Loucy (cell line): ENCODE data around the gene DPYSL3.

Experiments used
- H2AFZ ChIP-seq: fragments of 200-600 bp; sonication (generic); 2 replicates; pipeline ENCODE4 v1.6.0; 2016; ENCODE audit warnings: antibody characterized with exemption, mild to moderate bottlenecking, low read length, moderate library complexity
- H3F3A ChIP-seq: fragments of 200-600 bp; 2 replicates; pipeline ENCODE4 v1.6.0; 2016; ENCODE audit warnings: antibody characterized with exemption, low read depth, mild to moderate bottlenecking
- H3K27me3 ChIP-seq: fragments of 200-600 bp; sonication (generic); 2 replicates; pipeline ENCODE4 v1.6.1; 2014; ENCODE audit warnings: low read length, mild to moderate bottlenecking; ENCODE audit not compliant: insufficient read depth, poor library complexity, severe bottlenecking
- H3K36me3 ChIP-seq: fragments of 200-600 bp; sonication (generic); 2 replicates; pipeline ENCODE4 v1.6.1; 2016; ENCODE audit warnings: low read length; ENCODE audit not compliant: insufficient read depth
- H3K4me1 ChIP-seq: fragments of 200-600 bp; sonication (generic); 2 replicates; pipeline ENCODE4 v1.5.1; 2014; ENCODE audit warnings: low read length, mild to moderate bottlenecking; ENCODE audit not compliant: insufficient read depth, poor library complexity, severe bottlenecking
- H3K4me2 ChIP-seq: fragments of 200-600 bp; sonication (generic); 2 replicates; pipeline ENCODE4 v1.6.0; 2014; ENCODE audit warnings: antibody characterized with exemption, low read length, low read depth, mild to moderate bottlenecking; ENCODE audit not compliant: poor library complexity, severe bottlenecking
- H3K4me3 ChIP-seq: fragments of 200-600 bp; sonication (generic); 2 replicates; pipeline ENCODE4 v1.5.1; 2014; ENCODE audit warnings: low read length, mild to moderate bottlenecking, mixed read lengths; ENCODE audit not compliant: poor library complexity, severe bottlenecking
- H3K79me2 ChIP-seq: fragments of 200-600 bp; sonication (generic); 2 replicates; pipeline ENCODE4 v1.6.1; 2014; ENCODE audit warnings: low read length; ENCODE audit not compliant: insufficient read depth
- H3K9ac ChIP-seq: fragments of 200-600 bp; sonication (generic); 2 replicates; pipeline ENCODE4 v1.6.0; 2014; ENCODE audit warnings: mild to moderate bottlenecking, low read depth, low read length, moderate library complexity; ENCODE audit not compliant: poor library complexity, severe bottlenecking
- H3K9me2 ChIP-seq: fragments of 200-600 bp; sonication (generic); replicated peaks from 2 replicates; pipeline ENCODE4 v1.6.1; 2016; ENCODE audit warnings: low read depth, low read length, mixed read lengths
- H3K9me3 ChIP-seq: fragments of 200-600 bp; sonication (generic); 2 replicates; pipeline ENCODE4 v1.6.1; 2014; ENCODE audit warnings: mild to moderate bottlenecking, antibody characterized with exemption, low read length, low read depth; ENCODE audit not compliant: insufficient read depth
- H4K20me1 ChIP-seq: fragments of 200-600 bp; sonication (generic); 2 replicates; pipeline ENCODE4 v1.6.0; 2014; ENCODE audit warnings: antibody characterized with exemption, low read length, mild to moderate bottlenecking; ENCODE audit not compliant: insufficient read depth, poor library complexity, severe bottlenecking
- CTCF ChIP-seq: fragments of 200-600 bp; sonication (generic); conservative IDR thresholded peaks from 2 replicates; pipeline ENCODE4 v1.5.1; 2014; ENCODE audit warnings: mild to moderate bottlenecking, antibody characterized with exemption, low read length
- EZH2phosphoT487 ChIP-seq: fragments of 200-600 bp; IDR thresholded peaks from 2 replicates; pipeline ENCODE4 v1.6.1; 2018; ENCODE audit warnings: antibody characterized with exemption, mild to moderate bottlenecking, moderate library complexity, borderline replicate concordance

DPYSL3 gene

GRCh38 chr5:147349241-147349640, 160.6 kb downstream of the DPYSL3 start:
- Histone ChIP-seq H3K79me2 (no peaks in the 10 kb centered on the region), H2AFZ (no peak overlapping the region), H3K27me3 (no peaks in the 10 kb centered on the region), H3K4me3 (no peak overlapping the region), H3F3A (no peaks in the 10 kb centered on the region), H3K9ac (no peak overlapping the region), H3K4me2 (no peak overlapping the region), H3K4me1 (no peaks in the 10 kb centered on the region), H4K20me1 (no peaks in the 10 kb centered on the region), H3K9me3 (no peaks in the 10 kb centered on the region), H3K36me3 (no peaks in the 10 kb centered on the region), H3K9me2 (no peaks in the 10 kb centered on the region)
- TF ChIP-seq CTCF (no peak), EZH2phosphoT487 (no peak)

GRCh38 chr5:147348451-147348850, 161.4 kb downstream of the DPYSL3 start:
- no peaks in the 10 kb centered on the region for H3K36me3 ChIP-seq
- no peak overlapping the region for H3K9ac ChIP-seq
- no peaks in the 10 kb centered on the region for H3K27me3 ChIP-seq
- no peak for TF ChIP-seq EZH2phosphoT487
- TF ChIP-seq CTCF: no peak
- no peaks in the 10 kb centered on the region for H3K9me3 ChIP-seq
- no peaks in the 10 kb centered on the region for H4K20me1 ChIP-seq
- H3K4me1 ChIP-seq: no peaks in the 10 kb centered on the region
- H2AFZ ChIP-seq: no peak overlapping the region
- no peaks in the 10 kb centered on the region for H3K79me2 ChIP-seq
- no peak overlapping the region for H3K4me2 ChIP-seq
- no peaks in the 10 kb centered on the region for H3K9me2 ChIP-seq
- no peak overlapping the region for H3K4me3 ChIP-seq
- no peaks in the 10 kb centered on the region for H3F3A ChIP-seq

GRCh38 chr5:147348046-147348445, 161.8 kb downstream of the DPYSL3 start:
- Histone ChIP-seq H3K4me2 (no peak overlapping the region), H3K79me2 (no peaks in the 10 kb centered on the region), H3K4me1 (no peaks in the 10 kb centered on the region)

More at GRCh38 chr5:147348046-147348445, 161.8 kb downstream of the DPYSL3 start:
- no peak overlapping the region for H3K4me3 ChIP-seq
- TF ChIP-seq EZH2phosphoT487 (no peak), CTCF (no peak)
- no peaks in the 10 kb centered on the region for H3F3A ChIP-seq
- no peaks in the 10 kb centered on the region for H3K9me3 ChIP-seq
- H4K20me1 ChIP-seq: no peaks in the 10 kb centered on the region
- H2AFZ ChIP-seq: no peak overlapping the region
- no peaks in the 10 kb centered on the region for H3K36me3 ChIP-seq
- no peaks in the 10 kb centered on the region for H3K27me3 ChIP-seq
- no peak overlapping the region for H3K9ac ChIP-seq
- no peaks in the 10 kb centered on the region for H3K9me2 ChIP-seq
